OCI-LY7 (cell line): Measurements from ENCODE around the gene GRIN3B. TPM values are rescaled to one million over a fixed set of nuclear protein-coding genes. Genes with fewer than 3 reads are reported as not detected.

ENCODE experiments used
- BruUV-seq: library from RNA; stranded (reverse); fragments of 400-500 nt; replicated peaks from 2 replicates; lab custom pipeline; 2021; lab: Mats Ljungman, UMichigan
- CTCF ChIA-PET: fragments of 300-600 bp; sonication (Branson Sonifier 250); formaldehyde crosslinking; loops from one replicate; lab custom pipeline; 2022; ENCODE audit warnings: antibody characterized with exemption; ENCODE audit not compliant: unreplicated experiment; lab: Charles Lee
- POLR2A ChIA-PET: fragments of 300-600 bp; sonication (Branson Sonifier 250); formaldehyde crosslinking; loops from one replicate; lab custom pipeline; 2022; ENCODE audit warnings: antibody characterized with exemption; lab: Charles Lee
- DNase-seq: peaks from one replicate; pipeline ENCODE4 v3.0.0-alpha.2; 2015; ENCODE audit warnings: low spot score
- H2AFZ ChIP-seq: fragments of 200-600 bp; sonication (generic), shearing (Covaris generic); 2 replicates; pipeline ENCODE4 v1.6.1; 2014; ENCODE audit warnings: mild to moderate bottlenecking, antibody characterized with exemption, low read length, moderate library complexity
- H3K27ac ChIP-seq: fragments of 200-600 bp; sonication (generic); 2 replicates; pipeline ENCODE4 v1.5.1; 2014; ENCODE audit warnings: mixed run types, low read depth, mild to moderate bottlenecking, moderate library complexity, low read length, inconsistent platforms; ENCODE audit not compliant: poor library complexity, severe bottlenecking
- H3K36me3 ChIP-seq: fragments of 200-600 bp; sonication (generic); 2 replicates; pipeline ENCODE4 v1.6.1; 2014; ENCODE audit warnings: mild to moderate bottlenecking, antibody characterized with exemption, low read length, moderate library complexity, mixed read lengths; ENCODE audit not compliant: insufficient read depth
- H3K4me1 ChIP-seq: fragments of 200-600 bp; sonication (generic); 2 replicates; pipeline ENCODE4 v1.5.1; 2014; ENCODE audit warnings: mild to moderate bottlenecking, low read length; ENCODE audit not compliant: insufficient read depth, poor library complexity, severe bottlenecking
- H3K4me2 ChIP-seq: fragments of 200-600 bp; sonication (generic); 2 replicates; pipeline ENCODE4 v1.6.1; 2014; ENCODE audit warnings: mild to moderate bottlenecking, low read length
- H3K4me3 ChIP-seq: fragments of 200-600 bp; sonication (generic); 2 replicates; pipeline ENCODE4 v1.5.1; 2014; ENCODE audit warnings: mild to moderate bottlenecking, low read depth, low read length; ENCODE audit not compliant: poor library complexity, severe bottlenecking
- H3K79me2 ChIP-seq: fragments of 200-600 bp; sonication (generic); 2 replicates; pipeline ENCODE4 v1.6.1; 2016; ENCODE audit warnings: low read depth, mild to moderate bottlenecking, low read length, moderate library complexity, mixed read lengths; ENCODE audit not compliant: insufficient read depth
- H3K9me2 ChIP-seq: fragments of 200-600 bp; sonication (generic); 2 replicates; pipeline ENCODE4 v1.6.1; 2016; ENCODE audit warnings: mild to moderate bottlenecking, low read length, mixed read lengths; ENCODE audit not compliant: insufficient read depth
- H3K9me3 ChIP-seq: fragments of 200-600 bp; sonication (generic); 2 replicates; pipeline ENCODE4 v1.6.1; 2014; ENCODE audit warnings: mild to moderate bottlenecking, mixed run types, low read length, mixed read lengths
- H4K20me1 ChIP-seq: fragments of 200-600 bp; sonication (generic); 2 replicates; pipeline ENCODE4 v1.6.1; 2014; ENCODE audit warnings: mild to moderate bottlenecking, antibody characterized with exemption, low read length, moderate library complexity, mixed read lengths; ENCODE audit not compliant: insufficient read depth
- CTCF ChIP-seq: fragments of 200-600 bp; sonication (generic); conservative IDR thresholded peaks from 2 replicates; pipeline ENCODE4 v1.5.1; 2014; ENCODE audit warnings: mild to moderate bottlenecking, antibody characterized with exemption, low read length, moderate library complexity, mixed read lengths
- EZH2phosphoT487 ChIP-seq: fragments of 200-600 bp; sonication (generic); IDR thresholded peaks from 2 replicates; pipeline ENCODE4 v1.6.1; 2018; ENCODE audit warnings: low read depth, borderline replicate concordance, mild to moderate bottlenecking, mixed run types, antibody characterized with exemption, low read length, moderate library complexity, mixed read lengths
- intact Hi-C: fragments of 100-400 bp; cut with micrococcal nuclease; formaldehyde crosslinking; loops from one replicate; pipeline ENCODE4 v1.10.0; 2022; ENCODE audit not compliant: unreplicated experiment
- total RNA-seq, 2 experiments: library from RNA; depleted of rRNA in 1 of 2; stranded (reverse); fragments of >200 nt in 1 of 2; shearing (Covaris generic) in 1 of 2; gene quantifications; 2 replicates each; pipeline ENCODE4 v1.2.3, GENCODE V29; 2014 to 2022

Gene GRIN3B
- total RNA-seq, 2 experiments from 2014 or later = not detected

- 0 out of 2 replicates have a peak overlapping the region, but pooled peaks have one; percentile 7 for H3K4me2 ChIP-seq
- BruUV-seq = no TSS peak
- ChIA-PET CTCF (no interaction called here), POLR2A (no interaction called here)
- H3K4me3 ChIP-seq = no peak overlapping the region
- no peaks in the 10 kb centered on the region for H3K79me2 ChIP-seq
- intact Hi-C loops = no loop called here
- H3K9me2 ChIP-seq = no peaks in the 10 kb centered on the region
- no peak overlapping the region for H2AFZ ChIP-seq
- H4K20me1 ChIP-seq = no peaks in the 10 kb centered on the region
- DNase-seq = no peak
- TF ChIP-seq EZH2phosphoT487 = no peak
- no peak for TF ChIP-seq CTCF
- H3K9me3 ChIP-seq = no peaks in the 10 kb centered on the region
- H3K4me1 ChIP-seq = peaks cover 24% of the 10 kb centered on the region
- H3K27ac ChIP-seq = no peak overlapping the region
- no peaks in the 10 kb centered on the region for H3K36me3 ChIP-seq
Measured at GRCh38 chr19:954672-955494, 45.3 kb upstream of the GRIN3B start.

- no TSS peak for BruUV-seq
- Histone ChIP-seq H3K36me3 (no peaks in the 10 kb centered on the region), H3K4me1 (peaks cover 24% of the 10 kb centered on the region), H2AFZ (no peak overlapping the region), H3K4me2 (no peak overlapping the region), H3K79me2 (no peaks in the 10 kb centered on the region), H4K20me1 (no peaks in the 10 kb centered on the region), H3K4me3 (no peak overlapping the region), H3K9me3 (no peaks in the 10 kb centered on the region), H3K9me2 (no peaks in the 10 kb centered on the region), H3K27ac (no peak overlapping the region)
- intact Hi-C loops = no loop called here
- DNase-seq = no peak
- TF ChIP-seq CTCF (no peak), EZH2phosphoT487 (no peak)
- POLR2A ChIA-PET = no interaction called here
- CTCF ChIA-PET = no interaction called here
Measured at GRCh38 chr19:955803-956765, 44.1 kb upstream of the GRIN3B start.
